Kasumi-1 (cell line): ENCODE data around the gene FBXO3.
"Not testable (repeated sequence)": the region's sequence is repeated elsewhere in the genome, so short reads cannot be mapped to it uniquely, and the experiment has no call there.

Experiments used
- DNase-seq, 2 experiments: peaks; one replicate each; lab custom pipeline; 2025; lab: John Stamatoyannopoulos, UW

The FBXO3 gene

DNA sequence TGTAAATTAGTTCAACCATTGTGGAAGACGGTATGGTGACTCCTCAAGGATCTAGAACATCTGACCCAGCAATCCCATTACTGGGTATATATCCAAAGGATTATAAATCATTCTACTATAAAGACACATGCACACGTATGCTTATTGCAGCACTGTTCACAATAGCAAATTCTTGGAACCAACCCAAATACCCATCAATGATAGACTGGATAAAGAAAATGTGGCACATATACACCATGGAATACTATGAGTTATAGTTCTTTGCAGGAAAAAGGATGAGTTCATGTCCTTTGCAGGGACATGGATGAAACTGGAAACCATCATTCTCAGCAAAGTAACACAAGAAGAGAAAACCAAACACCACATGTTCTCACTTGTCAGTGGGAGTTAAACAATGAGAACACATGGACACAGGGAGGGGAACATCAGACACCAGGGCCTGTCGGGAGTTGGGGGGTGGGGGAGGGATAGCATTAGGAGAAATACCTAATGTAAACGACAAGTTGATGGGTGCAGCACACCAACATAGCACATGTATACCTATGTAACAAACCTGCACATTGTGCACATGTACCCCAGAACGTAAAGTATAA, 45.2 kb downstream of the FBXO3 start:
- DNase-seq: not testable (repeated sequence)

DNA sequence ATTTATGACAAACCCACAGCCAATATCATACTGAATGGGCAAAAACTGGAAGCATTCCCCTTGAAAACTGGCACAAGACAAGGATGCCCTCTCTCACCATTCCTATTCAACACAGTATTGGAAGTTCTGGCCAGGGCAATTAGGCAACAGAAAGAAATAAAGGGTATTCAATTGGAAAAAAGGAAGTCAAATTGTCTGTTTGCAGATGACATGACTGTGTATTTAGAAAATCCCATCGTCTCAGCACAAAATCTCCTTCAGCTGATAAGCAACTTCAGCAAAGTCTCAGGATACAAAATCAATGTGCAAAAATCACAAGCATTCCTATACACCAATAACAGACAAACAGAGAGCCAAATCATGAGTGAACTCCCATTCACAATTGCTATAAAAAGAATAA, 46.8 kb downstream of the FBXO3 start:
- DNase-seq: not testable (repeated sequence)

DNA sequence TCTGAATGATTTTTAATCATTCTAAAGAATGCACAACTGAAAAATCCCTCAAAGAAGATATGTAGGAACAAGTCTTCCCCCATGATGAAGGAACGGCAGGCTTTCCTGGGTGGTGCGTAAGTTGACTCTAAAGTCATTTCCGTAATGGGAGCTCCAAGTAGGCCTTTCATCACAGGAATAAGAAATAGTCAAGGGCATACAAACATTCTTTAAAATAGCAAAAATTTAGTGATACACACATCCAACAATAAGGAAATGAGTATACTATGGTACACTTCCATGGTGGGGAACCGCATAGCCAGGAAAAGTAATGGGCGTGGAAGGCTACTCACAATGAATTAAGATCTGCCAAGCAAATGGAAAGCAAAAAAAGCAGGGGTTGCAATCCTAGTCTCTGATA, 48.8 kb downstream of the FBXO3 start:
- no peak for DNase-seq

DNA sequence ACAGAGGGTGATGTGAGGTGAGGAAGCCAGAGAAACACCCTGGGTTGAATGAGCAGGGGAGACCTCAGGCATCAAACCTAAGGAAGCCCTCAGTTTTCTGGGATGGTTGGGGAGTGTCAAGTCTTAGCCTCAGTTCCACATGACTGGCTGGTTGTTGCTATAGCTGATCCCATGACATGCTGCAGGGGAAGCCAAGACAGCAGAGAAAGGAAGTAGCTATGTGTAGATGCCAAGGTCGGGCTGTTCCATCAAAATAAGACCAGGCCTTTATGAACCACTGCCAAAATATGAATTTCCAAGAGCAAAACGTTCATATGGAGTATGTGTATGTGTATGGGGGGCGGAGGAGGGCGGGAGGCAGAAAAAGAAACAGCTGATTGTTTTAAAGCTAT, 49.7 kb downstream of the FBXO3 start:
- peak; percentile 38 for DNase-seq

DNA sequence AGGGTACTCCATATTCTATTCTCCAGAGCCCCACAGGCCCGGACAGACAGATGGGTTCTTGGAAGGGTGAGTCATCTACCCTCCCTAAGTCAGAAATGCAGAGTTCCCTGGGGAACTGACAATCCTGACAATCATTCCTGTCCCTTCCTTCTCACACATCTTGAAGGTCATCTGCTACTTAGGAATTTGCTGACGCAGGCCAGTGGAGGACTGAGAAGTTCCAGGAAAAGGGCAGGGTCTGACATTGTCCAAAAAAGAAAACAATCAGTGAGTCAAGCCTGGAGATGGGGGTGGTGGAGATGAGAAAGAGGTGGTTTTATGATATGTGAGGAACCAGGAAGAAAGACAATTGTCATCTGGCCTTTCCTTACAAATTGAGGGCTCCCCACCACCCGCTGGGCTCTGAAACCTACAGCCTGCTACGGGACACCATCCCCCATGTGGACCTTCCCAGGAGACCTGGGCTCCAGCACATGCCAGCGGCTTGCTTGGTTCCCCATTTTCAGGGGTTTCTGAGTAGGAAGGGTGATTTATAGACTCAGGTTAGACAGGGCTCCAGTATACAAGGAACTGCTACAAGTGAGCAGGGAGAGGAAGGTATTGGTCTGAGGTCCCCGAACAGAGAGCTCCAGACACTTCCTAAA, 51.0 kb downstream of the FBXO3 start:
- peak; percentile 4 to 12 for DNase-seq

DNA sequence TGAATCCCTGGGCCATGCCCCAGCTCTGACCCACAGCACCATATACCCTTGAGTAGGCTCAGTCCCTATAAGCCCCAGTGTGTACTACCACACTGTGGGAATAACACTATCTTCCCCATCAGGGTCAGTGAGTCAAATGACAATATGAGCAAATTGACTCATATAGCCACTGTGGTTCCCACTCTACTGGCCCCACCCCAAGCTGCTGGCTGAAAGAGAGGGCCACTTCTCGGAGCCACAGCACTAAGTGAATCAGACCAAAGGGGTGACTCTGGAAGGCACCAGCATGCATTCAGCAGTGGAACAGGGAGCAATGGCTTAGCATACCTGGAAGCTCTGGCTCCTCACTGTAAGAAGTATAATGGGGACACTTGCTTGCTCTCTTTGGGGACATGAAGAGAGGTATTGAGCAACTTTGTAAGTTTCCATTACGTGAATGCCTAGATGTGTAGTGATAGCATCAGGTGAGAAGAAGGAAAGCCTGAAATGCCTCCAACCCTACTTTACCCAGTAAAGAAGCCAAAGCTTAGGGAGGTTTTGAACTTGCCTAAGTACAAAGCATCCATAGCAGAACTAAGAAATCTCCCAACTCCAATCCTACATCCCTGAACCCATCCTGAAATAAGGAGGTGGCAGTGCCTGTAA, 51.6 kb downstream of the FBXO3 start:
- DNase-seq: no peak

DNA sequence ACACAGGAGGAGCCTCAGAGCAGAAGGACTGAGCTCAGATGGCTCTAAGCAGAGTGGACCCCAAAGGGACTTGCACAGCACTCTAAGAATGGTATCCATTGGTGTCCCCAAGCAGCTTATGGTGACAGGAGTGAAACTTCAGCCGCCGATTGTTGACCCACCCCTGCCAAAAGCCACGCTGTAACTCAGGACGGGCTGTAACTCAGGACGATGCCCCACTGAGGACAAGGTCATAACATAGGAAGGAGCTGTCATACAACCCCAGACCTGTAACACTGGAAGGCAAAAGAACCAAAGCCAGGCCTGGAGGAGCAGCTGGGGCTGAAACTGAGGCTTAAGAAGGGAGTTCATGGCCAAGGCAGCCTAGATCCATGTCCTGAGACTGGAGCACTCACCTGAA, 52.3 kb downstream of the FBXO3 start:
- no peak for DNase-seq

DNA sequence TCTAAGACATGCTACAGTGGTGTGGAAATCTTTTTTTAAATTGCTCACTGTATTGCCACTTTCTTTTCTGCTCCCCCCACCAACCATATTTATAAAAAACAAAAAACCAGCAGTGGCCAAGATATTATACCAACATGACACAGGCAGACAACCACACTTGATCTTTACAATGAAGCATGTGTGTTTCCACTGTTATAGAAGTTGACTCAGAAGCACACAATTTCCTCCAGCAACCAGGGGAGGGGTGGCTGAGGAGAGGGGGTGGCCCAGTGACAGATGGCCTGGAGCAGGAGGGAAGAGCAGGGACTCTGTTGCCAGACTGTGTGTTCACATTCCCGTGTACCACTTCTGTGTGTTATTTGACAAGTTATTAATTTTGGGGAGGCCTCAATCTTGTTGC, 52.9 kb downstream of the FBXO3 start:
- peak in 1 of 2 experiments; percentile 7 for DNase-seq

DNA sequence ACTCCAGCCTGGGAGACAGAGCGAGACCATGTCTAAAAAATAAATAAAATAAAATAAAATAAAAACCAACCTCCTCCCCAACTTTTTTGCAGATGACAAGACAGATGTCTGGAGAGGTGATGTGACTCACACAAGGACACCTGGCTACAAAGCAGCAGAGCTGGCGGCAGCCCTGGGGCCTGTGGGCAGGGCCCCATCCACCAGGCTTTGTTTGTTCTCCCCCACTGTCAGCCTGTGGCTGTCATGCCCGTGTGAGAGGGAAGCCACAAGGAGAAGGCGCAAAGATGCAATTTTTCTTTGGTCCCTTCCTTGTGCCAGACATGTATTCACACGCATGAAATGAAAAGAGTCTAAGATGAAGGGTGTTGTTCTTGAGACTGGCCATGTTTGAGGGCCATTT, 54.7 kb downstream of the FBXO3 start:
- no peak for DNase-seq

DNA sequence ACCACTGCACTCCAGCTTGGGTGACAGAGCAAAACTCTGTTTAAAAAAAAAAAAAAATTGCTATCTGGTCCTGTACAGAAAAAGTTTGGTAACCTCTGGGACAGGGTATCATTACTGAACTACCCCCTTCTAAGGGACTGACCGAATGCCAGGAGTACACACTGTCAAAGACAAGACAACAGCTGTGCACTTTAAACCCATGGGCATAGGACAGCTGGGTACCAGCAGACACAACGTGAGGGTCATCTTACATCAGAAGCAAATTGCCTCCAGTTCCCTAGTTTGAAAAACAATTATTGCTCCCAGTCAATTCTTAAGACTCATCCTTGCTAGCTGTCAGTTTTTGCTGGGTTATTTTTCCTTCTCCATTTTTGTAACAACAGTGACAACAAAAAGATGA, 55.9 kb downstream of the FBXO3 start:
- no peak for DNase-seq

DNA sequence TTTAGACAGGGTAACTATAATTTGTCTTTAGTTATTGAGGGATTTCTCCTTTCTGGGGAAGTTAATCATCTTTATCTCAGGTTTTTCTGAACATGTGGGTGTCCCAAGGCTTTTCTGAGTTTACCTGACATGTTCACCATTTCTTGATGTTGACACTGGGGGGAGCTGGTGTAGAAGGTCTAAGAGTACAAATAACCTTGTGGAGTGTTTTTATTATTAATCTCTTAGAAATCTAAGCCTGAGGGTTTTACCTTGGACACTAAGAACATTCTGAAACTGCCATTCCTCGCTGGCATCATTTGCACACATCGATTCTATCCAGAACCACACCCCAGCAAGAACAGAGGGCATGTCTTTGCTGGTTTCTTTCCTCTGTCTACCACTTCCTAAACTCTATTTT, 58.1 kb downstream of the FBXO3 start:
- peak; percentile 39 to 47 for DNase-seq

DNA sequence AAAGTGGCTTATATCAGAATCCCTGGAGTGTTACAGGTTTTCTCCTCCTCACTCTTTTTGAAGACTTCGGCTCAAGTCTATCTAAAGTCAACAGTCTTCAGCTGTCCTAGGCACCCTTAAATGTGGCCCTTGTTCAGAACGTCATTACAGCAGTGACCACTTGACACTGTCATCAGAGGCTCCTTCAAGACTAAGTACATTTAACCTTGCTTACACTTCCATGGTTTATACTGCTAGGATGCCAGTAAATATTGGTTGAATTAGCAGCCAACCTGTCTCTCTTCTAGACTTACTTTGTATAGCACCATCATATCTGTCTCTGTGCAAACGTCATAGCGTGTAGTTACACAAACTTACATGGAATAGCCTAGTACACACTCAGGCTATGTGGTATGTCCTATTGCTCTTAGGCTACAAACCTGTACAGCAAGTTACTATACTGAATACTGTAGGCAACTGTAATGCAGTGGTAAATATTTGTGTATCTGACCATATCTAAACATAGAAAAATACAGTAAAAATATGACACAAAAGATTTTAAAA, 60.4 kb downstream of the FBXO3 start:
- DNase-seq: no peak

DNA sequence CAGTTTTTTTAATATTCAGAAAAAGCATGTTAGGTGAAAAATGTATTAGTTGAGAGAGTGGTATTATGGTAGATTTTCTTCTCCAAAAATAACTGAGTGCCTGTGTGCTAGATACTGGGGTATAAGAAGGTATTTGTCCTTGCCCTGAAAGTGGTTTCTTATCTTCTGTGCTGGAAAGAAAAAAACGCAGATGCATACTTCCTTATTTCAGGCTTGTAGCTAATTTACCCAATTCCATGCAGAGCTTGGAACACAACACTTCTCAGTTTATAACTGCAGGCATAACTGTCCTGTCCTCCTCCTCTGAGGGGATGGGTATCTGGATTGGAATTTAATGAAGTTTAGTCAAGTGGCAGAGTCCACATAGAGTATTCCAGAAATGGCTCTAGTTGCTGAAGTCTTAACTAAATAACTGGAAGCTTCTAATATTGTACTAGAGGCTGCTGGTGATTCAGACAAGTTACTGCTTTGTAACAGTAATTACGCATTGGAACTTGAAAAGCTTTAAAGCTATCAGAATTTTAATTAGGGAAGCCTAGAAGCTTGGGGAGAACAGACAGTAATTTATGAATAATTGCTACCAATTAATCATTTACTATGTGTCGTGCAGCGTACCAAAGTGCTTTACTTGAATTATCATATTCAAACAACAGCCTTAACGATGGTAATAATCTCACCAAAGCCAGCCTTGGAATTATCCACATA, 61.0 kb downstream of the FBXO3 start:
- DNase-seq: peak; percentile 10 to 13

DNA sequence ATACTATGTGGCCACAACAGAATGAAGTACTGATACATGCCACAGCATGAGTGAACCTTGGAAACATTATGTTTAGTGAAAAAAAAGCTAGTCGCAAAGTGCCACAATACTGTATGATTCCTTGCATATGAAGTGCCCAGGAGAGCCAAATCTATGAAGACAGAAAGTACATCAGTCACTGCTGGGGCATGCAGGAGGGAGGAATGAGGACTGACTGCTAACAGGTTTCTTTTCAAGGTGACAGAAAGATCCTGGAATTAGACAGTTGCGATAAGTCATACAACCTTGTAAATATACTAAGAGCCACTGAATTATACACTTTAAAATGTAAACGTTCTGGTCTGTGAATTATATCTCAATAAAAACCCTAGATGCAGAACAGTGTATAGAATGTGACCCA, 61.9 kb downstream of the FBXO3 start:
- DNase-seq: no peak

DNA sequence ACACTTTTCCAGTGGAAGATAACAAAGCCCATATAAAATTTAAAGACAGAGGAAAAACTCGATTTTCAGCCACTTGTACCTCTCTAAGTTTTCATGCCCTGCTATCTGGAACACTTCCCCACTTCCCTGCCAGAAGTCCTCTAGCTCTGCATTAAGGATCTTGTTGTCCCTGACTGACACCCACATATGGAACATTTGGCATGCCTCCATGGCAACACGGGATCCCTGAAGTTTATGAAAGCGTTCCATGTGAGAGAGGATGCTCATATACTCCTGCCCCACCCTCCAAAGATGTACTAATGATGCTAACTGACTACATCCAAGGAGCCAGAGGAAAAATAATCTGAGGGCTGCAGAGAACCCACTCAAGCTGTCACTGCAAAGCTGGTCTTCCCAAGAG, 64.9 kb downstream of the FBXO3 start:
- DNase-seq: no peak

DNA sequence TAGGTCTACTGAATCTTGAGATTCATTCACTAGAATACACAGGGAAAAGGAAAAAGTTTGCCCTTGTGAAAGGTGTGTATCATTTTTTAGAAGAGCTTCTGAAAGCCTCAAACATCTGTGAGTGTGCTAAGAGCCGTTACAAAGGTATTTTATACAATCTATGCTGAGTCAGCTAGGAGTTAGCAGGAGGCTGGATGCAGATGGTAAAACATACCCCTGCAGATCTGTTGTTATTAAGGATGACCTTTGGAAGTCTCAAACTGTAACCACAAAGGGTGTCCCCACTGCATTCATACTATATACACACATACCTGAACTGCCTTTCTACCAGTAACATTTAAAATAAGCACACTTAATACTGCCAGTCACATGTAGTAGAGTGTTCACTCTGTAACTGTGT, 65.3 kb downstream of the FBXO3 start:
- no peak for DNase-seq

DNA sequence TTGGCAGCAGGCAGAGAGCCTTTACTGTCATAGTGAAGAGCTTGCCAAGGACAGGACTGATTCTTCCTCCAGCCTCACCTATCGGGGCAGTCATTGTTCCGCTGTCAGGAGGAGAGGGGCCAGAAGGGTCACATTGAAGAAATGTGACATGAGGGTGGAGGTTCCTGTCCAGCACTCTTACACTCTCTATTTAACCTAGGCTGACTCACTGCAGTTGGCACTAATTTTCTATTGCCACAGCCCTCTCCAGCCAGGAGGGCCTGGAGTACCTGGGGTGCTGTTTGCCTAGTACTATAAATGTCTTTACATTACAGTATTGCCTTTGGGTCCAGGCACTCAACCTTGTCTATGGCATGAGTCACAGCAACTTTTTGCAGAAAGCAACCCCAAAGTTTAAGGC, 66.5 kb downstream of the FBXO3 start:
- DNase-seq: not testable (repeated sequence)

DNA sequence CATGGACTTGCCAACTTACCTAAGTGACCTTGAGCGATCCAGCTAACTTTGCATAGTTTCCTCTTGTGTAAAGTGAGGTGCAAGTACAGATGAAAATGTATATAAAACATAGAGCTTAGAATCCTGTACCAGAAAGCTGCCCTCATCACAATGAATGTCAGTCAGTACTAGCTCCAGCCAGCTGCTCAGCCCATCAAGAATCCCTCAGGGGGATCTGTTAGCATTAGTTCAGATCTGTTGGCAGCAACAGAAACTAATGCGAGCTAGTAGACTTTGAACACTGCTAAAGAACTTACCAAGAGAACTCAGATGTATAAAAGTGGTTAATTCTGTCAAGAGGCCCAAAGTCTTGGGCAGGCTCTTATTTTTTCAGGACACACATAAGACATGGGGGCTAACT, 67.4 kb downstream of the FBXO3 start:
- DNase-seq: no peak

DNA sequence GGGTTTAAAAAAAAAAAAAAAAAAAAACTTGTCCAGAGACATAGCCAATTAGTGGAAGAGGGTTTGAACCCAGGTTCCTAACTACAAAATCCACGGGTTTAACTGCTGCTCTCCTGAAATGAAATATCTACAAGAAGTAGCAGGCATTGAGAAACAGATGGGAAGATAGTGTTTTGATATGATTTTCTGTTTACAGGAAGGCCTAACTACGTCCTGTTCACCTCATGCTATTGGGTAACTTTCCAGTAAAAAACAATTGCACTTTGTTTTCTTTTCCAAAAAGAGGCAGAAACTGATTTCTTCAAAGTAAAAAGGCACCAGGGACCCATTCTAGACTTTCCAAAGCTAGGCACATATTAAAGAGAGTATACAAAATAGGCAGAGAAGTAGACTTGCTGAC, 67.8 kb downstream of the FBXO3 start:
- DNase-seq: no peak

DNA sequence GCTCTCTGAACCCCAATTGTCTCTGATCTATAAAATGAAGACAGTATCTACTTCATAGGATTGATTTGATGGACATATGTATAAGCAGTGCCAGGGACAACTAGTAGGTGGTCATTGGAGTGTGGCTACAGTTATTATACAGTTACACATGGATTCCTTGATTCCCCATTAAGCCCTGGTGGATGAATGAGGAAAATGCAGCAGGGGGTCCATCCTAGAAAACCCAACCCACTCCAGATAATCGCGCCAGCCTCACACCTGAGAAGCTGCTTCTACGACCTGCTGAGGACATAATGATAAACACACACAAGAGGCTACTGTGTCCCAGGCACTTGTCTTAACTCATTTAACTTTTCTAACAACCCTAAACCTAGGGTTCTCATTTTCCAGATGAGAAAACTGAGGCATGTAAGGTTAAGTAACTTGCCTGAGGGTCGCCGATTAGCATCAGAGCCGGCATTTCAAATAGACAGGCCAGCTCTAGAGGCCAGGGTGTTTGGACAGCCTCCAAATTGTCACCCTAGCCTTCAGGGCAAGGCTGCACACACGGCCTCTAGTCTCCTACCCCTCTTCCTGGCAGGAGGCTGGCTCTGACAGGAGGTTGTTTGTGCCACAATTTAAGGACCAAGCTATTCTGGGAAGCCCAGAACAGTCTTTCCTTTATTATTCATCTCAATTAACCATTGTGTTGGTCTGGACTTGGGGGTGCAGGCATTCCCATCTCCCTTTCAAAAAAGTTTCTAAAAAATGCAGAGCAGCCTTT, 69.9 kb downstream of the FBXO3 start:
- no peak for DNase-seq

DNA sequence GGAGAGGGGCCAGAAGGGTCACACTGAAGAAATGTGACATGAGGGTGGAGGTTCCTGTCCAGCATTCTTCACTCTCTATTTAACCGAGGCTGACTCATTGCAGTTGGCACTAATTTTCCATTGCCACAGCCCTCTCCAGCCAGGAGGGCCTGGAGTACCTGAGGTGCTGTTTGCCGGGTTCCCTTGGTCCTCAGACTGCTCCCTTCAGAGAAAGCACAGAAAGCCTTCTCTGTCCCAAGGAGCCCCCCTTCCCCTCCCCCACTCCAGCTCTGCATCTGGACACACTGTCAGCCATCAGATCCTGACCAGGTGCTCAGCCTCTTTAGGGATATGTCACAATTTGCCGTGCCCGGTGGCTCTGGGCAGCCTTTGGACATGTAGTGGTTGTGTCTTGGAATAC, 70.5 kb downstream of the FBXO3 start:
- DNase-seq: no peak

DNA sequence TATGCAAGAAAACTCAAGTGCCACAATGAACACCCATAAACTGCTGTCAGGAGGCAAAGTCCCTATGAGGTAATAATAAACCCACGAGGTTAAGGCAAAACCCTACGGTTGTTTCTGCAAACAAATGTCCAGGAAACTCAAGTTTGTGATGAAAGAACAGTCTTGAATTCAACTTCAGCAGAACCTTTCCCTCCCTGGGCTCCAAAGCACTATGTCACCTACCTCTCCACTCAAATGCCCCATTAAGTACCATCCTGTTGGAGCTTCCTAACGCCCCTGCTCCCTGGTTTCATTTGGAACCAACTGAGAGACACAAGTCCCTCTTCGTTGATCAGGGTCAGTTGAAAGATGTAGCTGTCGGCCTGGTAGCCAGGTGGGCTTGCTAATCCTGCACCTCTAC, 71.1 kb downstream of the FBXO3 start:
- DNase-seq: no peak
